ENCODE data around the gene SLC17A2. TPM values are rescaled to one million over a fixed set of nuclear protein-coding genes. Genes with fewer than 3 reads are reported as not detected.
A peak's percentile ranks its signal among the peaks of the same experiment; 100 is the strongest.

The SLC17A2 gene
- total and polyA plus RNA-seq, 7 experiments from 2014 or later = 0.15 TPM; not detected in 6

DNA sequence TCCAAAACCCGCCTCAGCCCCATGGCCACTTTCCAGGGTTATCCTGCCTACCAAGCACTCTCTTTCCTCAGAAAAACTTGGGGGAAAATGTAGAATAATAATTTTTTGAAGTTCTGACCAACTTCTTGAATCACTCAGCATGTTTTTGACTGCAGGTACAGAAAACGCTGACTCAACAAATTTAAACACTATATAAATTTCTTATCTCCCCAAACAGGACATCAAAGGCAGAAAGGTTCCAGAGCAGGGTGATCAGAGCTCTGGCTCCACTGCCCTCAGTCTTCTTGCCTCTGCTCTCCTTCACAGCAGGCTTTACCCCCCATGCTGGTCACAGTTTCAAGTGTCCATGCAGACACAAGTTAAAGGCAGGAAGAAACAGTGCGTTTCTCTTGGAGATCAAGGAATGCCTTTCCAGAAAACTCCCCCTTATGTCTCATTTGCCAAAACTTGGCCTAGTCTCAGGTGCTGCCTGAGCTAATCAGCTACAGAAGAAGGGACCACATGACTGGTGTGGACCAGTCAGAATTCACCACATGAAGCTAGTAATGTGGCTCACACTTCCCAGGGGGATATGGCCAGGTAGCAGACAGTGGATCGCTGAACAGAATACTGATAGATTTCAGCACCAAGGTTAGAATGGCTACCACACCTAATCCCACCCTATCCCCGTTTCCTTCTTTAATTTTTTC lies 32.1 kb downstream of the SLC17A2 start:
- no peaks in the 10 kb centered on the region for H3K9me3 Mint-ChIP-seq
- H3K36me3 Mint-ChIP-seq = no peaks in the 10 kb centered on the region
- no peak overlapping the region for H3K27ac Mint-ChIP-seq
- peaks cover 0 to 3% (median 0%) of the 10 kb centered on the region in 7 donors for H3K4me1 Mint-ChIP-seq
- ATAC-seq (no peak), DNase-seq (no peak)
- H3K27ac ChIP-seq (ENCODE audit: low read depth, low read length) = no peak overlapping the region
- H3K4me3 ChIP-seq (ENCODE audit: low read length) = no peak overlapping the region
- no peaks in the 10 kb centered on the region for H3K9me3 ChIP-seq (ENCODE audit: control insufficient read depth in 2 of 3, low read length in 3 of 3)
- ChIA-PET CTCF (interaction anchor here (1.3 to 1.5 kb wide), 2 partner anchors 95 to 179 kb away, joined by 4 to 5 read pairs; no protein-coding TSS in a partner anchor), POLR2A (no interaction called here)
- intact Hi-C loops (cut with micrococcal nuclease) = no loop called here
- no peak overlapping the region for H3K4me3 Mint-ChIP-seq
- peaks cover 0 to 7% (median 0%) of the 10 kb centered on the region in 5 donors for H3K27me3 Mint-ChIP-seq
- H3K27me3 ChIP-seq (ENCODE audit: control insufficient read depth in 2 of 2, insufficient read depth in 2 of 2, low read length in 2 of 2) = no peaks in the 10 kb centered on the region
- no peaks in the 10 kb centered on the region for H3K4me1 ChIP-seq (ENCODE audit: control insufficient read depth in 2 of 2, insufficient read depth in 2 of 2, low read length in 2 of 2)
- H3K36me3 ChIP-seq (ENCODE audit: control insufficient read depth in 2 of 3, insufficient read depth in 3 of 3, low read length in 3 of 3) = no peaks in the 10 kb centered on the region

DNA sequence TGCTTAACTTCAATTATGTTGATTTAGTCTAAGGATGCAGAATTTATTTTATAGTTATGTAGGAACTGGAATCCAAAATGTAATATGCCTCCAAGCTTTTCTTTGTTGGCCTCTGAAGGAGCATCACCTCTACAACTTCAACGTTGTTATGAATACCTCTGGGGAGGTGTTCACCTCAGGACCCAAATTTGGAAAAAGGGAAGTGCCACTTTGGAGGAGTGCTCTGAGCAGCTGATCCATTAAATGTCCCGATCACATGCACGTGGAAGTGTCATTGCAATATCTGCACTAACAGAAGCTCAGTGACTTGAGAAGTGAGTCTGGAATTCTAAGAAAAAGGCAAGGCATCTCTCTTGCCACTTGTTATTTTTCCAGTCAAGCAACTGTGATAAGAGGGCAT lies 34.2 kb downstream of the SLC17A2 start:
- ATAC-seq (no peak), DNase-seq (no peak)
- CTCF ChIA-PET = interaction anchor here (0.6 kb wide), 1 partner anchor 97 kb away, joined by 3 read pairs; no protein-coding TSS in a partner anchor
- H3K4me1 ChIP-seq (ENCODE audit: control insufficient read depth in 2 of 2, insufficient read depth in 2 of 2, low read length in 2 of 2) = no peaks in the 10 kb centered on the region
- no peak overlapping the region for H3K4me3 ChIP-seq (ENCODE audit: low read length)
- H3K4me1 Mint-ChIP-seq = peaks cover 0 to 3% (median 0%) of the 10 kb centered on the region in 7 donors
- H3K27me3 Mint-ChIP-seq = peaks cover 0 to 9% (median 0%) of the 10 kb centered on the region in 5 donors
- no peak overlapping the region for H3K27ac ChIP-seq (ENCODE audit: low read depth, low read length)
- no peaks in the 10 kb centered on the region for H3K9me3 ChIP-seq (ENCODE audit: control insufficient read depth in 2 of 3, low read length in 3 of 3)
- H3K27me3 ChIP-seq (ENCODE audit: control insufficient read depth in 2 of 2, insufficient read depth in 2 of 2, low read length in 2 of 2) = no peaks in the 10 kb centered on the region
- H3K9me3 Mint-ChIP-seq = no peaks in the 10 kb centered on the region
- H3K36me3 ChIP-seq (ENCODE audit: control insufficient read depth in 2 of 3, insufficient read depth in 3 of 3, low read length in 3 of 3) = no peaks in the 10 kb centered on the region
- intact Hi-C loops (cut with micrococcal nuclease) = no loop called here
- H3K36me3 Mint-ChIP-seq = no peaks in the 10 kb centered on the region
- POLR2A ChIA-PET = no interaction called here
- no peak overlapping the region for H3K27ac Mint-ChIP-seq
- no peak overlapping the region for H3K4me3 Mint-ChIP-seq

DNA sequence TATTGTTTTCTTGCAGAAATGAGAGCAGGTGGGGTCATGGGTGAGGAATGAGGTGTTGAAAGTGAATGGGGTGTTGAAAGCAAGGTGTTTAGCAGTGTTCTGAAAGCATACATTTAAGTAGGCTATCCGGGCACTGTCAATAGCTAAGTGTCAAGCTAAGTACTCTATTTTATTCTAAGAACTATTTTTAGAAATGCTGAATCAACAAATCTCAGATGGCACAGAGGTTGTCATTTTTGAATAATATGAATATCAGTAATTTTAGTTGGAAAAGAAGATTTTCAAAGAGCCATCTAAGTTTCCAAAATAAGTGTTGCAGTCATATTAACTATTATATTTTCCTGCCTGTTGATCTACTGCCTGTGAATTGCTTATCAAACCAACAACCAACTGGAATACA lies 34.7 kb downstream of the SLC17A2 start:
- no peaks in the 10 kb centered on the region for H3K36me3 Mint-ChIP-seq
- no peaks in the 10 kb centered on the region for H3K9me3 Mint-ChIP-seq
- Histone ChIP-seq H3K36me3 (ENCODE audit: control insufficient read depth in 2 of 3, insufficient read depth in 3 of 3, low read length in 3 of 3) (no peaks in the 10 kb centered on the region), H3K4me1 (ENCODE audit: control insufficient read depth in 2 of 2, insufficient read depth in 2 of 2, low read length in 2 of 2) (no peaks in the 10 kb centered on the region), H3K27ac (ENCODE audit: low read depth, low read length) (no peak overlapping the region), H3K27me3 (ENCODE audit: control insufficient read depth in 2 of 2, insufficient read depth in 2 of 2, low read length in 2 of 2) (no peaks in the 10 kb centered on the region), H3K9me3 (ENCODE audit: control insufficient read depth in 2 of 3, low read length in 3 of 3) (no peaks in the 10 kb centered on the region), H3K4me3 (ENCODE audit: low read length) (no peak overlapping the region)
- POLR2A ChIA-PET = no interaction called here
- peaks cover 0 to 3% (median 0%) of the 10 kb centered on the region in 7 donors for H3K4me1 Mint-ChIP-seq
- intact Hi-C loops (cut with micrococcal nuclease) = no loop called here
- no peak overlapping the region for H3K27ac Mint-ChIP-seq
- CTCF ChIA-PET = no interaction called here
- ATAC-seq (no peak), DNase-seq (no peak)
- peaks cover 0 to 9% (median 0%) of the 10 kb centered on the region in 5 donors for H3K27me3 Mint-ChIP-seq
- no peak overlapping the region for H3K4me3 Mint-ChIP-seq

DNA sequence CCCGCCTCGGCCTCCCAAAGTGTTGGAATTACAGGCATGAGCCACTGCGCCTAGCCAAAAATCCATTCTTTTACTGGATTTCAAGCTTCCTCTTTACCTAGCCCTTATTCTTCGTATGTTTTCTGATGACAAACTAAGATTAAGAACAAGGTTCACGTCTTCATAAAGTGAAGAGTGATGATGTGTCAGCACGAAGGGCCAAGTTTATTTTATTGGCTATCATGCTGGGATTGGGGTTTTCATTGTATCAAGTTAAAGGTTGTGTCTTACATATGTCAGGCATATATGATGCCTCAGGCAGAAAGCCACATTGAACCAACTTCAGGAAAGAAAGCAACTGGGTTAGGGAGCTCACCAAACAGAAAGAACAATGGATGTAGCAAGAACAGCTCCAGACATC lies 36.7 kb downstream of the SLC17A2 start:
- no peaks in the 10 kb centered on the region for H3K9me3 Mint-ChIP-seq
- ATAC-seq (no peak), DNase-seq (no peak)
- peaks cover 0 to 3% (median 0%) of the 10 kb centered on the region in 7 donors for H3K4me1 Mint-ChIP-seq
- H3K27me3 ChIP-seq (ENCODE audit: control insufficient read depth in 2 of 2, insufficient read depth in 2 of 2, low read length in 2 of 2) = no peaks in the 10 kb centered on the region
- H3K27ac Mint-ChIP-seq = no peak overlapping the region
- no peak overlapping the region for H3K4me3 ChIP-seq (ENCODE audit: low read length)
- no peak overlapping the region for H3K27ac ChIP-seq (ENCODE audit: low read depth, low read length)
- no peaks in the 10 kb centered on the region for H3K36me3 ChIP-seq (ENCODE audit: control insufficient read depth in 2 of 3, insufficient read depth in 3 of 3, low read length in 3 of 3)
- H3K4me1 ChIP-seq (ENCODE audit: control insufficient read depth in 2 of 2, insufficient read depth in 2 of 2, low read length in 2 of 2) = no peaks in the 10 kb centered on the region
- H3K4me3 Mint-ChIP-seq = no peak overlapping the region
- CTCF ChIA-PET = no interaction called here
- H3K36me3 Mint-ChIP-seq = no peaks in the 10 kb centered on the region
- H3K9me3 ChIP-seq (ENCODE audit: control insufficient read depth in 2 of 3, low read length in 3 of 3) = no peaks in the 10 kb centered on the region
- intact Hi-C loops (cut with micrococcal nuclease) = no loop called here
- POLR2A ChIA-PET = no interaction called here
- H3K27me3 Mint-ChIP-seq = peaks cover 0 to 9% (median 0%) of the 10 kb centered on the region in 5 donors

DNA sequence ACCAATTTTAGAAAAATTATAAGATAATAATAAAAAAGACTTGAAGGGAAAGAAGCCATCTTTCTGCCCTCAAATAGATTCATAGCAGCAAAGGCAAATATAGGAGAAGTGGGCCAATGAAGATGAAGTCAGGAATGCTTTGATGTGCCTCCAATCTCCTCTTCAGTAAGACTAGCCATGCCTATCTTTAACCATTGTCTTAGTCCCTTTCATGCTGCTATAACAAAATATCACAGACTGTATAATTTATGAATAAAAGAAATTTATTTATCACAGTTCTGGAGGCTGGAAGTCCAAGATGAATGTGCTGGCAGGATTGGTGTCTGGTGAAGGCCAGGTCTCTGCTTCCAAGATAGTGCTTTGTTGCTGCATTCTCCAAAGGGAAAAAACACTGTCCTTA lies 37.6 kb downstream of the SLC17A2 start:
- Histone ChIP-seq H3K4me1 (ENCODE audit: control insufficient read depth in 2 of 2, insufficient read depth in 2 of 2, low read length in 2 of 2) (no peaks in the 10 kb centered on the region), H3K9me3 (ENCODE audit: control insufficient read depth in 2 of 3, low read length in 3 of 3) (no peaks in the 10 kb centered on the region), H3K27ac (ENCODE audit: low read depth, low read length) (no peak overlapping the region), H3K36me3 (ENCODE audit: control insufficient read depth in 2 of 3, insufficient read depth in 3 of 3, low read length in 3 of 3) (no peaks in the 10 kb centered on the region), H3K27me3 (ENCODE audit: control insufficient read depth in 2 of 2, insufficient read depth in 2 of 2, low read length in 2 of 2) (no peaks in the 10 kb centered on the region), H3K4me3 (ENCODE audit: low read length) (no peak overlapping the region)
- Mint-ChIP-seq H3K9me3 (no peaks in the 10 kb centered on the region), H3K27me3 (peaks cover 0 to 9% (median 0%) of the 10 kb centered on the region in 5 donors), H3K27ac (no peak overlapping the region), H3K4me1 (peaks cover 0 to 3% (median 0%) of the 10 kb centered on the region in 7 donors), H3K4me3 (no peak overlapping the region), H3K36me3 (no peaks in the 10 kb centered on the region)
- intact Hi-C loops (cut with micrococcal nuclease) = no loop called here
- ATAC-seq = no peak
- ChIA-PET CTCF (no interaction called here), POLR2A (no interaction called here)
- no peak for DNase-seq

DNA sequence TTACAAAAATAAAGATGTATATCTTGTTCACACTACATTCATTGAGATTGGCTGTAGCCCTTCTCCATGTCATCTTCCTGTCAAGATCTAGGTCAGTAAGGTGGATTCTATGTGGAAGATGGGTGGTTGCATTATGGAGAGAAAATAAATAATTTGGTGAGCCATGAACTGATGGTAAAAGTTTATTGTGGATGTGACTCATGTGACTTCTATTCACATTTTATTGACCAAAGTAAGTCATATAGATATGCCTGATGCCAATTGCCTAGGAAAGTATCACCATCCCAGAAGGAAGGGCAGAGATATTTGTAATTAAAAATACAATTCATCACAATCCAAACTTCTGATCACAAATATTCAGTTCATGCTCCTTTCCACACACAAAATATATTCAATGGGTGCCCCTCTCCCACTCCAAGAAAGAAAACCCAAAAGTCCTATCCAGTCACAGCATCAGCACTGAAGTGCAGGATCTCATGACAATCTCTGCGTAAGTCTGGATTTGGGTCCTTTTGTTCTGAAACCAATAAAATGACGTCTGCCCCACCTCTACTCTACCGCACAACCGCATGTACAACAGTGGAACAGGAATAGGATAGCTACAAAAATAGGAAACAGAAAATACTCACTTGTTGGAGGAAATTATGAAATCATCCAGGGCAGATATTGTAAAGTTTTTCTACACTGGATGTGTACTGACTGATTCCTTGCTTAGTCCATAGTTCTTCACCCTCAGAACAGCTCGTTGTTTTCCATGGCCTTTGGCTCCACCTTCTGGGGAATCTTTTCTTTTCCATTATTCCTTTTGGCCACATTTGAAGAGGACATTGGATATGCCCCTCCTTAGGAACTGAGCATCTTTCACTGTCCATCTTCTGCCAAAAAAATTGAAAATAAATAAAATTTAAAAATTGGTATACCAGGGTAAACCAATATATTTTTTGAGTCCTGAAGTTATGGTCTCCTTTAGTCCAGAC lies 40.3 kb downstream of the SLC17A2 start:
- intact Hi-C loops (cut with micrococcal nuclease) = loop anchor here (1.0 kb wide), 4 partner anchors 102 to 667 kb away; no protein-coding TSS in a partner anchor
- peaks cover 0 to 1% (median 0%) of the 10 kb centered on the region in 7 donors for H3K4me1 Mint-ChIP-seq
- Histone ChIP-seq H3K27me3 (ENCODE audit: control insufficient read depth in 2 of 2, insufficient read depth in 2 of 2, low read length in 2 of 2) (no peaks in the 10 kb centered on the region), H3K36me3 (ENCODE audit: control insufficient read depth in 2 of 3, insufficient read depth in 3 of 3, low read length in 3 of 3) (no peaks in the 10 kb centered on the region), H3K4me3 (ENCODE audit: low read length) (no peak overlapping the region), H3K27ac (ENCODE audit: low read depth, low read length) (no peak overlapping the region), H3K9me3 (ENCODE audit: control insufficient read depth in 2 of 3, low read length in 3 of 3) (no peaks in the 10 kb centered on the region), H3K4me1 (ENCODE audit: control insufficient read depth in 2 of 2, insufficient read depth in 2 of 2, low read length in 2 of 2) (no peaks in the 10 kb centered on the region)
- ChIA-PET CTCF (interaction anchor here (0.6 to 1.7 kb wide), 2 partner anchors 10 to 302 kb away, joined by 4 to 7 read pairs; no protein-coding TSS in a partner anchor), POLR2A (no interaction called here)
- peaks cover 0 to 3% (median 0%) of the 10 kb centered on the region in 5 donors for H3K36me3 Mint-ChIP-seq
- H3K4me3 Mint-ChIP-seq = no peak overlapping the region
- H3K9me3 Mint-ChIP-seq = no peaks in the 10 kb centered on the region
- peaks cover 0 to 14% (median 3%) of the 10 kb centered on the region in 5 donors for H3K27me3 Mint-ChIP-seq
- peak overlapping the region in 1 of 9 donors; percentile 58 for H3K27ac Mint-ChIP-seq
- DNase-seq = peak in 3 of 9 donors; percentile 7 to 14 (median 11)
- peak; percentile 44 for ATAC-seq
